ENCODE data around the gene NFIX. TPM values are rescaled to one million over a fixed set of nuclear protein-coding genes. Genes with fewer than 3 reads are reported as not detected.

NFIX gene
- total and polyA plus RNA-seq, 2 donors (not counting 3 experiments of a cell fraction or from before 2014, with no cell fraction given) = 9.8 to 37.7 TPM

- intact Hi-C loops (cut with micrococcal nuclease) = no loop called here
- dilution Hi-C loops (cut with MboI; ENCODE audit: extremely low pct_ligation_motif_present, low sequenced_read_pairs) = no loop called here
- Histone ChIP-seq H3K4me2 (ENCODE audit: insufficient read depth, low read length) (no peak overlapping the region), H3K9ac (replicated peaks; ENCODE audit: extremely low read depth, insufficient read depth, low read length) (no peak overlapping the region), H3K27me3 (ENCODE audit: control insufficient read depth in 2 of 2, insufficient read depth in 2 of 2, low read length in 2 of 2) (no peaks in the 10 kb centered on the region), H3K4me1 (ENCODE audit: control insufficient read depth, extremely low read depth, insufficient read depth, low read length) (peaks cover 9% of the 10 kb centered on the region), H3K9me1 (replicated peaks; ENCODE audit: control insufficient read depth, extremely low read depth, insufficient read depth, low read length) (no peaks in the 10 kb centered on the region), H3K4me3 (replicated peaks in 1 of 3; ENCODE audit: insufficient read depth in 1 of 3, low read depth in 1 of 3, low read length in 3 of 3) (no peak overlapping the region), H3K9me3 (replicated peaks; ENCODE audit: control insufficient read depth, insufficient read depth, low read length) (no peaks in the 10 kb centered on the region), H3K79me2 (ENCODE audit: control insufficient read depth, insufficient read depth, low read length) (peaks cover 76% of the 10 kb centered on the region), H4K20me1 (replicated peaks; ENCODE audit: control insufficient read depth, extremely low read depth, insufficient read depth, low read length) (no peaks in the 10 kb centered on the region), H3K27ac (ENCODE audit: insufficient read depth, low read depth, low read length) (no peak overlapping the region), H2AFZ (ENCODE audit: low read depth, low read length) (no peak overlapping the region), H3K36me3 (ENCODE audit: control insufficient read depth in 2 of 2, extremely low read depth in 1 of 2, insufficient read depth in 2 of 2, low read length in 2 of 2) (peaks cover 0 to 7% of the 10 kb centered on the region in 2 experiments)
- no peak for DNase-seq (ENCODE audit: low read depth, low spot score)
- no peak for TF ChIP-seq MYC (IDR thresholded peaks at IDR 0.05; ENCODE audit: low read depth, low read length)
- no TSS peak for BruUV-seq (replicated peaks)
- POLR2A ChIA-PET = interaction anchor here (0.6 kb wide), 1 partner anchor 40 kb away, joined by 3 read pairs; no protein-coding TSS in a partner anchor
- CTCF ChIA-PET = interaction anchor here (1.5 to 2.1 kb wide), 2 partner anchors 12 to 30 kb away, joined by 4 to 7 read pairs; partner anchors contain the start of genes IER2 and STX10
- no peak for FAIRE-seq
Observed at GRCh38 chr19:13120817-13121216, 125.5 kb downstream of the NFIX start.

GRCh38 chr19:13121551-13122274 is 126.4 kb downstream of the NFIX start:
- no peak overlapping the region for H3K9ac ChIP-seq (replicated peaks; ENCODE audit: extremely low read depth, insufficient read depth, low read length)

More at GRCh38 chr19:13121551-13122274, 126.4 kb downstream of the NFIX start:
- dilution Hi-C loops (cut with MboI; ENCODE audit: extremely low pct_ligation_motif_present, low sequenced_read_pairs) (no loop called here), intact Hi-C loops (cut with micrococcal nuclease) (no loop called here)
- Histone ChIP-seq H3K79me2 (ENCODE audit: control insufficient read depth, insufficient read depth, low read length) (peaks cover 77% of the 10 kb centered on the region), H3K4me2 (ENCODE audit: insufficient read depth, low read length) (no peak overlapping the region), H3K27ac (ENCODE audit: insufficient read depth, low read depth, low read length) (no peak overlapping the region), H3K4me3 (replicated peaks in 1 of 3; ENCODE audit: insufficient read depth in 1 of 3, low read depth in 1 of 3, low read length in 3 of 3) (no peak overlapping the region), H3K27me3 (ENCODE audit: control insufficient read depth in 2 of 2, insufficient read depth in 2 of 2, low read length in 2 of 2) (no peaks in the 10 kb centered on the region), H3K36me3 (ENCODE audit: control insufficient read depth in 2 of 2, extremely low read depth in 1 of 2, insufficient read depth in 2 of 2, low read length in 2 of 2) (peaks cover 0 to 7% of the 10 kb centered on the region in 2 experiments), H3K4me1 (ENCODE audit: control insufficient read depth, extremely low read depth, insufficient read depth, low read length) (peaks cover 8% of the 10 kb centered on the region), H4K20me1 (replicated peaks; ENCODE audit: control insufficient read depth, extremely low read depth, insufficient read depth, low read length) (no peaks in the 10 kb centered on the region), H3K9me3 (replicated peaks; ENCODE audit: control insufficient read depth, insufficient read depth, low read length) (no peaks in the 10 kb centered on the region), H2AFZ (ENCODE audit: low read depth, low read length) (no peak overlapping the region), H3K9me1 (replicated peaks; ENCODE audit: control insufficient read depth, extremely low read depth, insufficient read depth, low read length) (no peaks in the 10 kb centered on the region)
- ChIA-PET CTCF (interaction anchor here (1.5 kb wide), 1 partner anchor 29 kb away, joined by 4 read pairs; the partner anchor contains the start of genes IER2 and STX10), POLR2A (no interaction called here)
- no peak for FAIRE-seq
- DNase-seq (ENCODE audit: low read depth, low spot score) = no peak
- no TSS peak for BruUV-seq (replicated peaks)
- TF ChIP-seq, protein P1, sequence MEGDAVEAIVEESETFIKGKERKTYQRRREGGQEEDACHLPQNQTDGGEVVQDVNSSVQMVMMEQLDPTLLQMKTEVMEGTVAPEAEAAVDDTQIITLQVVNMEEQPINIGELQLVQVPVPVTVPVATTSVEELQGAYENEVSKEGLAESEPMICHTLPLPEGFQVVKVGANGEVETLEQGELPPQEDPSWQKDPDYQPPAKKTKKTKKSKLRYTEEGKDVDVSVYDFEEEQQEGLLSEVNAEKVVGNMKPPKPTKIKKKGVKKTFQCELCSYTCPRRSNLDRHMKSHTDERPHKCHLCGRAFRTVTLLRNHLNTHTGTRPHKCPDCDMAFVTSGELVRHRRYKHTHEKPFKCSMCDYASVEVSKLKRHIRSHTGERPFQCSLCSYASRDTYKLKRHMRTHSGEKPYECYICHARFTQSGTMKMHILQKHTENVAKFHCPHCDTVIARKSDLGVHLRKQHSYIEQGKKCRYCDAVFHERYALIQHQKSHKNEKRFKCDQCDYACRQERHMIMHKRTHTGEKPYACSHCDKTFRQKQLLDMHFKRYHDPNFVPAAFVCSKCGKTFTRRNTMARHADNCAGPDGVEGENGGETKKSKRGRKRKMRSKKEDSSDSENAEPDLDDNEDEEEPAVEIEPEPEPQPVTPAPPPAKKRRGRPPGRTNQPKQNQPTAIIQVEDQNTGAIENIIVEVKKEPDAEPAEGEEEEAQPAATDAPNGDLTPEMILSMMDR (IDR thresholded peaks at IDR 0.05; ENCODE audit: extremely low read depth in 1 of 2, insufficient read depth in 1 of 2, low read depth in 1 of 2, low read length in 2 of 2) = no peak
- TF ChIP-seq POLR2AphosphoS5 (IDR thresholded peaks at IDR 0.05; ENCODE audit: insufficient read depth, low read depth, low read length) (no peak), MYC (IDR thresholded peaks at IDR 0.05; ENCODE audit: low read depth, low read length) (no peak)

Measured in endothelial cell of umbilical vein (primary cell).